GM12801 (cell line): ENCODE data around the gene CDH12.

Experiments
- CTCF ChIP-seq: IDR thresholded peaks from one replicate; pipeline ENCODE4 v1.5.1; 2011; ENCODE audit warnings: control low read depth; ENCODE audit not compliant: insufficient read length; ENCODE audit errors: extremely low read depth

CDH12 gene

GRCh38 chr5:21704974-21705668 lies 1148.0 kb downstream of the CDH12 start:
- TF ChIP-seq CTCF = no peak

GRCh38 chr5:21701317-21701716 lies 1151.8 kb downstream of the CDH12 start:
- TF ChIP-seq CTCF = no peak
